Retinal pigment epithelial cell (primary cell): Measurements from ENCODE around the gene KLHL13.
"Not testable (repeated sequence)": the region's sequence is repeated elsewhere in the genome, so short reads cannot be mapped to it uniquely, and the experiment has no call there.

Experiments
- DNase-seq: peaks from one replicate; pipeline ENCODE4 v3.0.0-alpha.2; 2010; ENCODE audit warnings: low read depth
- H3K4me3 ChIP-seq: 2 replicates; pipeline ENCODE4 v1.5.1; 2011; ENCODE audit warnings: mild to moderate bottlenecking, low read length, control low read depth, moderate library complexity
- TF ChIP-seq, protein P1 (sequence below): conservative IDR thresholded peaks from 2 replicates; pipeline ENCODE4 v1.5.1; 2011; ENCODE audit warnings: low read depth, low read length, control low read depth, inconsistent platforms

The KLHL13 gene

DNA sequence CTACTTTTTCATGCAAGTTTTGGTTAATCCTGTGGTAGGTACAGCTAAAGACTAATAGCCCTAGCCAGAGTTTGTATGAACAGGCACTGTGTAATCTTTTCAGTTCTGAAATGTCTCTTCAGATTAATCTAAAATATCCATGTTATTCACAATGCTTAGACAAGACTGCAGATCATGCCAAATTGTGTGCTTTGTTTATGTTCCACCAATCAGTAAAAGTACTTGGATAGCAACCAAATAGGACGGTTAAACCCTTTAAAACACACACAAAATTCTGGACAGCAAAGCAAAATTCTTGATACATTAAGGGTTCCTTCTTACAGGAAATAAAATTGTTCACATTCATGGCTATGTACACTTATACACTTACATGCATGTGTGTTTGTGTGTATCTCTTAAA is 139.1 kb downstream of the KLHL13 start:
- TF ChIP-seq, protein P1, sequence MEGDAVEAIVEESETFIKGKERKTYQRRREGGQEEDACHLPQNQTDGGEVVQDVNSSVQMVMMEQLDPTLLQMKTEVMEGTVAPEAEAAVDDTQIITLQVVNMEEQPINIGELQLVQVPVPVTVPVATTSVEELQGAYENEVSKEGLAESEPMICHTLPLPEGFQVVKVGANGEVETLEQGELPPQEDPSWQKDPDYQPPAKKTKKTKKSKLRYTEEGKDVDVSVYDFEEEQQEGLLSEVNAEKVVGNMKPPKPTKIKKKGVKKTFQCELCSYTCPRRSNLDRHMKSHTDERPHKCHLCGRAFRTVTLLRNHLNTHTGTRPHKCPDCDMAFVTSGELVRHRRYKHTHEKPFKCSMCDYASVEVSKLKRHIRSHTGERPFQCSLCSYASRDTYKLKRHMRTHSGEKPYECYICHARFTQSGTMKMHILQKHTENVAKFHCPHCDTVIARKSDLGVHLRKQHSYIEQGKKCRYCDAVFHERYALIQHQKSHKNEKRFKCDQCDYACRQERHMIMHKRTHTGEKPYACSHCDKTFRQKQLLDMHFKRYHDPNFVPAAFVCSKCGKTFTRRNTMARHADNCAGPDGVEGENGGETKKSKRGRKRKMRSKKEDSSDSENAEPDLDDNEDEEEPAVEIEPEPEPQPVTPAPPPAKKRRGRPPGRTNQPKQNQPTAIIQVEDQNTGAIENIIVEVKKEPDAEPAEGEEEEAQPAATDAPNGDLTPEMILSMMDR = no peak
- DNase-seq = no peak
- H3K4me3 ChIP-seq = no peak overlapping the region

DNA sequence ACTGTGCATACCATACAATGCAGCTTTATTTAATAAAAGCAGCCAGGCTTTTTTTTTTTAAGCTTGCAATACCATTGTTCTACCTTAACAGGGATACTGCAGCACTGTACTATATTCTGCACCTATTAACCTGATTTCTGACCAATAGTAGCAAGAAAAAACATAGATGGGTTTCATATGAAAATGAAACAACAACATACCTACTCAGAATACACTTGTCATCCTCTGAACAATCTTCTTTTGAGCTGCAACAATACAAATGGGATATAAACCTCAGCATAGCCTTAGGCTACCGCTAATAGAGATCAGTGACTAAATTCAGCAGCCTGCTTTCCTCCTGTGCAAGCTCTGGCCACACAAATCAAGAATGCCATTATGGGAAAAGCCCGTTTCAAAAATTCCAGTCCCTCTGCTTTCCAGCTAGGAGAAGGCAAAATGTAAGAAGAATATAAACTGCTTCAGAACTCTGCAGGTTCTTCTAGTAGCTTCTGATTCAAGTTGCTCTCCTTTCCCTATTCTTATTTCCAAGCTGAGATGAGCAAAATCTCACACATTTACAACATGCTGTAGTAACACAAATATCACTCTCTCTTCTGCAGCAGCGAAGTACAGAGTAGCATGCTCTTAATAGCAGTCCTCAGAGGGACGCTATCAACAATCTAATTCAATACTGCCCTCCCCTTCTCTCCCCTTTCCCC is 143.4 kb downstream of the KLHL13 start:
- no peak overlapping the region for H3K4me3 ChIP-seq
- DNase-seq = no peak
- TF ChIP-seq, protein P1 = no peak

DNA sequence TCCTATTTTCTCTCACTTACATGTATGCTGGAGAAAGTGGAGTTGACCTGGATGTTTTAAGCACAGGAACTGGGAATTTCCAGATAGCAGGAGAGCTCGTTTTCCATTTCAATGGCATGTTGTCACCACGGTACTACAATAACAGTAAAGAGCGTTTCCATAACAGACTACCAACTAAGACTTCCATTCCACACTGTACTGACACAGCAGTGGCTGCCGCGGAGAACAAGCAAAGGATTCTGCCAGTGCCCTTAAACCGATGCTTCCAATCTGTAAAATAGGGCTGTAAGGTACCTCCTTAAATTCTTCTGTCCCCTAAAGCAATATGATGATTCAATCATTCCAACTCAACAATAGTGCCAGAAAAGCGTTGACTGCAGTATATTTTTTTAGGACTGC is 143.9 kb downstream of the KLHL13 start:
- TF ChIP-seq, protein P1 = no peak
- DNase-seq = no peak
- no peak overlapping the region for H3K4me3 ChIP-seq

DNA sequence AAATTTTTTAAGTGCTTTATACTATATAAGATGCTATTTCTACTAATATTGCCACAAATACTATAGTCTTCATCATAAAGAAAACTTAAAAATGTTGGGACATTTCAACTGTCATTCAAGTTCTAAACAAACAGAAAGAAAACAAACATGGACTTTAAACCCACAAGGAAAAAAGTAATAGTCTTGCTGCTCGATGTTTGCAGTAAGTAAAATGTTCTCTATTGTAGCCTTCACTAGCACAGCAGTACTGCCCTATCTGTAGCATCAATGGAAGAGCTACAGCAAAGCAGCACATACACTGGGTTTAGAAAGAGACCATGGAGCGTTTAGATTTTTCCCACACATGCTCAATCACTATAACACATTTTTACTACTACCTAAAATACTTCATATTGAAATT is 146.8 kb downstream of the KLHL13 start:
- TF ChIP-seq, protein P1 = no peak
- DNase-seq = no peak
- no peak overlapping the region for H3K4me3 ChIP-seq

DNA sequence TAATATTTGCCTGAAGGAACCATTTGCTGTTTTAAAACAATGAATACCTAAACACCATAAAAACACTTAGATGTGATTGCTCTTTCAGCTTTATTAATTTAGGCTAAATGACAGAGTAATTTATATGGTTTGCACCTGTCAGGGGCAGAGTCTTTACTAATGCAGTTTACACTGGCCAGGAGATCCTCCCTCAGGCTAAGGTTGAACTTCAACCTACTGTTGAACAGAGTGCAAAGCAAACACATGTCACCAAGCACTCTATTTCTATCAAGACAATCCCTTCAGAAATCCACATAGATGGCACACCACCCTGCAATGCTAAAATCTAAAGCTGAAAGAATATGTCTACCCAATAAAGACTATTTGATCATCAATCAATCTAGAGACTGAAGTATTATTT is 147.3 kb downstream of the KLHL13 start:
- DNase-seq = no peak
- TF ChIP-seq, protein P1 = no peak
- no peak overlapping the region for H3K4me3 ChIP-seq

DNA sequence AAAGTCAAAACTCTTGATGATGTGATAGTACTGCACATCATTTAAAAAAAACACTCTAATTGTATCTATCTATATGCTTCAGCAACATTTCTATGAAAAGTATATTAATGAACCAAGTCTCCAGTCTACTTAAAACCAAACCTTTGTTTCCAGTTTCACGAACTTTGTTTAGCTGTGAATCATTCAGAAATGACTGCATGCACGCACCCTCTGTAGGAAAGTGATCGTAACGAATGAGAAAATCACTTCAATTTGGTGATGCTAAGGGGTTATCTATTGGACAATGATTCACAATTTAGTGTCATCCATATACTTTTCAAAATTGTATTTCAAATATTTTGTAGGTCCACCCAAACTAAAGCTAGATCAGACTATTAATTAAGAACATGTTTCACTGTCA is 157.6 kb downstream of the KLHL13 start:
- TF ChIP-seq, protein P1 = no peak
- DNase-seq = no peak
- H3K4me3 ChIP-seq = no peak overlapping the region

DNA sequence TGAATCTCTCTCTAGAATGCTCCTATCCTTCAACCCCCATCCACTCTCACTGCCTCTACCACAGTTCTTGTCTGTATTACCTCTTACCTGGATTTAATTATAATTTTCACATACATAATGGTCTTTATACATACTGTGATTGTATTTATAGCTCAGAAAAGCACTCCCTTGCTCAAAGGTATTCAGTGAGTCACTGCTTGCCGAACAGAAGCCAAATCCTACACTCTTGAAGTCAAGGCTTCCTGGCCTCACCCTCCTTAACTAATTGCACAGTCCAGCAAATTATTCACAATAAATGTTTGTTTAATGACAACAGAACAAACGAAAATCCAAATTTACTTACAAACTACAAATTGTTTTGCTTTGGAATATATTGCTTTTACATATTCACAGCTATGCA is 159.5 kb downstream of the KLHL13 start:
- peak; percentile 23 for DNase-seq
- no peak overlapping the region for H3K4me3 ChIP-seq
- TF ChIP-seq, protein P1 = no peak

DNA sequence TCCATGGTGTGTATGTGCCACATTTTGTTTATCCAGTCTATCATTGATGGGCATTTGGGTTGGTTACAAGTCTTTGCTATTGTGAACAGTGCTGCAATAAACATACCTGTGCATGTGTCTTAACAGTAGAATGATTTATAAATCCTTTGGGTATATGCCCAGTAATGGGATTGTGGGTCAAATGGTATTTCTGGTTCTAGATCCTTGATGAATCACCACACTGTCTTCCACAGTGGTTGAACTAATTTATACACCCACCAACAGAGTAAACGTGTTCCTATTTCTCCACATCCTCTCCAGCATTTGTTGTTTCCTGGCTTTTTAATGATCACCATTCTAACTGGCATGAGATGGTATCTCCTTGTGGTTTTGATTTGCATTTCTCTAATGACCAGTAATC is 177.3 kb downstream of the KLHL13 start:
- not testable (repeated sequence) for H3K4me3 ChIP-seq
- peak; percentile 7 for DNase-seq
